Activated T-cell treated with anti-CD3 and anti-CD28 coated beads, Interleukin-2, amount 50 U/mL, for 72 hours (primary cell): Measurements from ENCODE around the gene GGPS1. TPM values are rescaled to one million over a fixed set of nuclear protein-coding genes. Genes with fewer than 3 reads are reported as not detected.
"Not testable (repeated sequence)": the region's sequence is repeated elsewhere in the genome, so short reads cannot be mapped to it uniquely, and the experiment has no call there.

Experiments used
- ATAC-seq, 2 donors: fragments of 150-1000 bp; cut with Tn5 transposase; replicated peaks in 1 of 2; 2 replicates each; pipeline ENCODE4 v1.10.0; 2021; ENCODE audit warnings: moderate library complexity in 2 of 2, mild to moderate bottlenecking in 1 of 2
- DNase-seq, 2 donors: peaks; one replicate each; pipeline ENCODE4 v3.0.0; 2021 to 2022; ENCODE audit warnings: mixed read lengths in 1 of 2
- H3K27ac Mint-ChIP-seq: one replicate; pipeline ENCODE4 v1.8.0; 2022; ENCODE audit warnings: mild to moderate bottlenecking, moderate library complexity, mixed read lengths
- H3K27me3 Mint-ChIP-seq: one replicate; pipeline ENCODE4 v1.8.0; 2022; ENCODE audit warnings: low read depth, mixed read lengths
- H3K36me3 Mint-ChIP-seq, 2 donors: one replicate each; pipeline ENCODE4 v1.8.0; 2022; ENCODE audit warnings: mixed read lengths in 2 of 2, mild to moderate bottlenecking in 1 of 2; ENCODE audit not compliant: insufficient read depth in 2 of 2
- H3K4me1 Mint-ChIP-seq: one replicate; pipeline ENCODE4 v1.8.0; 2022; ENCODE audit warnings: low read depth, mixed read lengths
- H3K4me3 Mint-ChIP-seq, 2 donors: one replicate each; pipeline ENCODE4 v1.8.0; 2022; ENCODE audit warnings: mild to moderate bottlenecking in 2 of 2, mixed read lengths in 2 of 2, moderate library complexity in 2 of 2
- H3K9me3 Mint-ChIP-seq, 2 donors: one replicate each; pipeline ENCODE4 v1.8.0; 2022; ENCODE audit warnings: mixed read lengths in 2 of 2
- total RNA-seq, 2 donors: library from RNA; stranded (reverse); gene quantifications; one replicate each; pipeline ENCODE4 v1.2.3, GENCODE V29; 2022

The GGPS1 gene
- 10 to 100 TPM; 57.2 to 60.4 TPM for total RNA-seq

DNA sequence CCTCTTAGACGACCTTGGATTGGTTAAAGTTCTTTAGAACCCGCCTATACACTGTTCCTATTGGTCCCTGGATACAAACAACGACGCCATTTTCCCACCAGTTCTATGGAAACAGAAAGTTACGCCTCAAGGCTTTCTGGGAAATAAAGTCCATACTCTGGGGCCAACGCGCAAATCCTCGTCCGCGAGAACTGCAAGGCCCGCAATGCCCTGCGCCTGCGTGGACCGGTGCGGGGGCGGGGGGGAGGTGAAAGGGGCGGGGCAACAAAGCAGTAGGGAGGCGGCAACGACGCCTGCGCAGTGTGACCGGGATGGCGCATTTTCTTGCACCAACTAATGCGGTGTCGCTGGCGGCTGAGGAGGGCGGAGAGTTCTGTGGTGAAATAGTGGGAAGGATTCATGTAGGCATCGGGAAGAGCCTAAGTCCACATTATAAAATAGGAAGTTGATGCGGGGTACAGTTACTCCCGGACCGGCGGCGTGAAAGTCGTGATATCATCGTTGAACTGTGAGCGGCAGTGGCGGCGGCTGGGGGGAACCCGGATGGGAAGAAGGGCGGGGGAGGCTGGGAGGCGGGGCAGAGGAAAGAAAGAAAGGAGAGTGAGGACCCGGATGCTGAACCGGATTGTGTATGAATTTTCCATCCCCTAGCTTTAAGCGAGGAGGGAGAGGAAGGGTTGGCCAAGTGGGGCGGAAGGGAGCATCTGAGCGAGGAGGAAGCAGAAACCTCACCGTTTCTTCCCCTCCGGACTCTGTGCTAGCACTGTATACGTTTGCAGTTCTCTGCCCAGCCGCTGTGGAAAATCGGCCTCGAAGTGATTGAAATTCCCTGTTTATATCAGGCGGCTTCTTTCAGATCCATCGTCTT is at the start of gene GGPS1:
Gene GGPS1, plus strand, starts transcription at position 300 of the 868 bp plus-strand sequence. CDS start 6,695 bp downstream, outside the sequence.
- H3K27ac Mint-ChIP-seq, result no peak within 1 kb of the TSS
- no peaks in the 10 kb centered on the region for H3K9me3 Mint-ChIP-seq
- H3K4me1 Mint-ChIP-seq, result peaks cover 29% of the 10 kb centered on the region
- DNase-seq (peak; percentile 96 to 97), ATAC-seq (peak; percentile 78 to 81)
- no peaks in the 10 kb centered on the region for H3K27me3 Mint-ChIP-seq
- no peak within 1 kb of the TSS for H3K4me3 Mint-ChIP-seq
- H3K36me3 Mint-ChIP-seq, result peaks cover 8 to 14% of the 10 kb centered on the region in 2 donors

DNA sequence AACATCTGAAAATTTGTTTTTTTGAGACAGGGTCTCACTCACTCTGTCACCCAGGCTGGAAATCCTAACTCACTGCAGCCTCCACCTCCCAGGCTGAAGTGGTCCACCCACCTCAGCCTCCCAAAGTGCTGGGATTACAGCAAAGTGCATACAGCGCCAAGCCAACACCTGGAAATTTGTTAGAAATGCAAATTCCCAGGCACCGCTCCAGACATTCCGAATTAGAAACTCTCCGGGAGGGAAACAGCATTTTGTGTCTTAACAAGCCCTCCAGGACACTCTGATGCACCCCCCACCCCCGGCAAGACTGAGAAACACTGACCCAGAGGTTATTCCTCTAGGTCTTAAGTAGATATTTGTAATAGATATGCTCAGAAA is 49.5 kb upstream of the GGPS1 start:
- no peak overlapping the region for H3K27ac Mint-ChIP-seq
- DNase-seq, result no peak
- no peak overlapping the region for H3K4me3 Mint-ChIP-seq
- H3K36me3 Mint-ChIP-seq, result peaks cover 1 to 2% of the 10 kb centered on the region in 2 donors
- peaks cover 63% of the 10 kb centered on the region for H3K4me1 Mint-ChIP-seq
- no peak for ATAC-seq
- peaks cover 0 to 2% of the 10 kb centered on the region in 2 donors for H3K9me3 Mint-ChIP-seq
- no peaks in the 10 kb centered on the region for H3K27me3 Mint-ChIP-seq

DNA sequence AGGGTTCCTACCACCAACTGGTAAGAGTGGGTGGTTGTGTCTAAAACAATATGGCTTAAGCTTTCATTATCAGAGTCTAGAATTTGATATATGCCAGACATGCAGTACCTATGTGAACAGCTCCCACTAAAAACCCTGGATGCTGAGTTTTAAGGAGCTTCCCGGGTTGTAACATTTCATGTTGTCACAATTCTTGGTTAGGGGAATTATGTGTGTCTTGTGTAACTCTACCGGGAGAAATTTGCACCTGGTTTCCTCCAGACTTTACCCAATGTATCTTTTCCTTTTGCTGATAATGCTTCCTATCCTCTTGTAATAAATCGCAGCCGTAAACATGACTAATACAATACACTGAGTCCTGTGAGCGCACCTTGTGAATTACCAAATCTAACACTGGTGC is 48.7 kb upstream of the GGPS1 start:
- Mint-ChIP-seq H3K4me3 (no peak overlapping the region), H3K27ac (no peak overlapping the region), H3K9me3 (peaks cover 0 to 2% of the 10 kb centered on the region in 2 donors), H3K27me3 (no peaks in the 10 kb centered on the region), H3K4me1 (peaks cover 61% of the 10 kb centered on the region), H3K36me3 (peaks cover 1 to 2% of the 10 kb centered on the region in 2 donors)
- ATAC-seq, result no peak
- no peak for DNase-seq

DNA sequence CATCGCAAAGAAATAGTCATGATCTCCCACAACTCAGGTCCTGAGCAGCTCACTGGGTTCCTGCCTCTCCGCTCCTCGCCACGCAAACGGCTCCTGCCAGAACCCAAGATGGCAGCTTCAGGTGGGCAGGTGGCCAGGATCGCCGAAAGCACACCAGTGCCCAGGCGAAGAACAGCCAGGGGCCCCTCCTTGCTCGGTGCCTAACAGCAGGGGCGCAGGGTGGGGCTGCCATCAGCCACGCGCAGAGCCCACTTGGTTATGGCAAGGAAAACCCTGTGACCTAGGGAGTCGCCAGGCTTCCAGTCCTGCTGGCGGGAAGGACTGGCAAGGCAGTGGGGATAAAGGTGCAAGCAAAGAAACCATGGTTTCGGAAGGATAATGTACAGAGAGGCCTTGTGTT is 47.9 kb upstream of the GGPS1 start:
- ATAC-seq (no peak), DNase-seq (no peak)
- Mint-ChIP-seq H3K36me3 (peaks cover 1 to 2% of the 10 kb centered on the region in 2 donors), H3K4me3 (no peak overlapping the region), H3K27me3 (no peaks in the 10 kb centered on the region), H3K4me1 (peaks cover 57% of the 10 kb centered on the region), H3K27ac (no peak overlapping the region), H3K9me3 (peaks cover 0 to 2% of the 10 kb centered on the region in 2 donors)

- H3K27me3 Mint-ChIP-seq, H3K36me3 Mint-ChIP-seq, H3K4me3 Mint-ChIP-seq, DNase-seq, ATAC-seq, H3K27ac Mint-ChIP-seq, H3K9me3 Mint-ChIP-seq: not testable (repeated sequence)
- peaks cover 62% of the 10 kb centered on the region for H3K4me1 Mint-ChIP-seq
Measured at GRCh38 chr1:235283636-235284035, 44.7 kb upstream of the GGPS1 start.

- H3K4me3 Mint-ChIP-seq, result no peak overlapping the region
Measured at GRCh38 chr1:235284231-235284769, 44.1 kb upstream of the GGPS1 start.

GRCh38 chr1:235286667-235287066 is 41.7 kb upstream of the GGPS1 start:
- H3K36me3 Mint-ChIP-seq, result no peaks in the 10 kb centered on the region
- H3K9me3 Mint-ChIP-seq, result no peaks in the 10 kb centered on the region
- DNase-seq (peak in 1 of 2 donors; percentile 20), ATAC-seq (peak; percentile 44 to 60)
- no peak overlapping the region for H3K27ac Mint-ChIP-seq
- H3K4me3 Mint-ChIP-seq, result peak overlapping the region in 1 of 2 donors; percentile 7
- peaks cover 51% of the 10 kb centered on the region for H3K4me1 Mint-ChIP-seq
- no peaks in the 10 kb centered on the region for H3K27me3 Mint-ChIP-seq

More at GRCh38 chr1:235284231-235284769, 44.1 kb upstream of the GGPS1 start:
- peaks cover 1 to 2% of the 10 kb centered on the region in 2 donors for H3K36me3 Mint-ChIP-seq
- ATAC-seq (no peak), DNase-seq (no peak)
- no peak overlapping the region for H3K27ac Mint-ChIP-seq
- no peaks in the 10 kb centered on the region for H3K9me3 Mint-ChIP-seq
- no peaks in the 10 kb centered on the region for H3K27me3 Mint-ChIP-seq
- peaks cover 57% of the 10 kb centered on the region for H3K4me1 Mint-ChIP-seq

GRCh38 chr1:235287208-235287882 is 41.0 kb upstream of the GGPS1 start:
- peak overlapping the region; percentile 9 for H3K27ac Mint-ChIP-seq
- H3K4me3 Mint-ChIP-seq, result no peak overlapping the region
- ATAC-seq (no peak), DNase-seq (no peak)
- H3K27me3 Mint-ChIP-seq, result no peaks in the 10 kb centered on the region
- H3K4me1 Mint-ChIP-seq, result peaks cover 52% of the 10 kb centered on the region
- H3K36me3 Mint-ChIP-seq, result no peaks in the 10 kb centered on the region
- H3K9me3 Mint-ChIP-seq, result no peaks in the 10 kb centered on the region

- Mint-ChIP-seq H3K9me3 (no peaks in the 10 kb centered on the region), H3K27me3 (no peaks in the 10 kb centered on the region), H3K36me3 (no peaks in the 10 kb centered on the region), H3K27ac (no peak overlapping the region), H3K4me1 (peaks cover 52% of the 10 kb centered on the region), H3K4me3 (no peak overlapping the region)
- no peak for ATAC-seq
- no peak for DNase-seq
Measured at GRCh38 chr1:235289859-235290739, 38.3 kb upstream of the GGPS1 start.

DNA sequence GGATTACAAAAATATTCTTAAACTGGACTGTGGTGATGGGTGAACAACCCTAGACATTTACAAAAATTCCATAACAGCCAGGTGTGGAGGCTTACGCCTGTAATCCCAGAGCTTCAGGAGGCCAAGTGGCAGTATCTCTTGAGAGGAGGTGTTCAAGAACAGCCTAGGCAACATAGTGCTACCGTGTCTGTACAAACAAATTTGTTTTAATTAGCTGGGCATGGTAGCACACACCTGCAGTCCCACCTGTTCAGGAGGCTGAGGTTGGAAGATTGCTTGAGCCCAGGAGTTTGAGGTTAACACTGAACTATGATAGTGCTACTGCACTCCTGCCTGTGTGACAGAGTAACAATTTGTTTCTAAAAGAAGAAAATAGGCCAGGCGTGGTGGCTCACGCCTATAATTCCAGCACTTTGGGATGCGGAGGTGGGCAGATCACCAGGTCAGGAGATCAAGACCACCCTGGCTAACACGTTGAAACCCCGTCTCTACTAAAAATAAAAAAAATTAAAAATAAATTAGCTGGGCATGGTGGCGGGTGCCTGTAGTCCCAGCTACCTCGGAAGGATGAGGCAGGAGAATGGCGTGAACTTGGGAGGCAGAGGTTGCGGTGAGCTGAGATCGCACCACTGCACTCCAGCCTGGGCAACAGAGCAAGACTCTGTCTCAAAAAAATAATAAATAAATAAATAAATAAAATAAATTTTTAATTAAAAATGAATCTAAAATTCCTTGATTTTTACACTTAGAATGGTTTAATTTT is 37.4 kb upstream of the GGPS1 start:
- Mint-ChIP-seq H3K4me1 (peaks cover 52% of the 10 kb centered on the region), H3K27me3 (no peaks in the 10 kb centered on the region), H3K27ac (no peak overlapping the region), H3K9me3 (no peaks in the 10 kb centered on the region), H3K36me3 (peaks cover 0 to 3% of the 10 kb centered on the region in 2 donors), H3K4me3 (no peak overlapping the region)
- DNase-seq (no peak), ATAC-seq (no peak)

DNA sequence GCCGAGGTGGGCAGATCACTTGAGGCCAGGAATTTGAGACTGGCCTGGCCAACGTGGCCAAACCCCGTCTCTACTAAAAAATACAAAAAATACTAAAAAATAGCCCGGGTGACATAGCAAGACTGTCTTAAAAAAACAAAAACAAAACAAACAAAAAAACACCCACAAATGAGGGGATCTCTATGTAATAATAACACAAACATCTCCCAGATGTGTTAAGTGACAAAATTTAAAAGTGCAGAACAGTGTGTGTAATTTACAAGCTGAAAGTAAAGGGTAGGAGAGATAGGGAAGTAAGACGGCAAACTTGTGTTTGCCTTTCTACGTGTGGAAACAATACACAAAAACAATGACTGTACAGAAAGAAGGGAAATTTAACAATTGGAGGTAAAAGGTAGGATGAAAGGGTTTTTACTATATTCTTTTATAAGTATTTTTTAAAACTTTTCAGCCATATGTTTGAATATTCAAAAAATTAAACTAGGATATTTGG is 36.7 kb upstream of the GGPS1 start:
- DNase-seq, result no peak
- Mint-ChIP-seq H3K36me3 (peaks cover 0 to 3% of the 10 kb centered on the region in 2 donors), H3K4me3 (no peak overlapping the region), H3K9me3 (no peaks in the 10 kb centered on the region), H3K27me3 (no peaks in the 10 kb centered on the region), H3K4me1 (peaks cover 50% of the 10 kb centered on the region), H3K27ac (no peak overlapping the region)
- ATAC-seq, result no peak

GRCh38 chr1:235292790-235293189 is 35.6 kb upstream of the GGPS1 start:
- DNase-seq (no peak), ATAC-seq (no peak)
- Mint-ChIP-seq H3K27me3 (no peaks in the 10 kb centered on the region), H3K4me3 (no peak overlapping the region), H3K4me1 (peaks cover 50% of the 10 kb centered on the region), H3K27ac (peak overlapping the region; percentile 67), H3K9me3 (no peaks in the 10 kb centered on the region), H3K36me3 (peaks cover 0 to 9% of the 10 kb centered on the region in 2 donors)
